Endothelial cell of hepatic sinusoid (primary cell): ENCODE results near the gene FOXA2.
"Not testable (repeated sequence)": the region's sequence is repeated elsewhere in the genome, so short reads cannot be mapped to it uniquely, and the experiment has no call there.

Experiments used
- in situ Hi-C: cut with HindIII; loops from 2 replicates; pipeline ENCODE4 v1.10.0; 2017; ENCODE audit warnings: low sequenced_read_pairs

FOXA2 gene

DNA sequence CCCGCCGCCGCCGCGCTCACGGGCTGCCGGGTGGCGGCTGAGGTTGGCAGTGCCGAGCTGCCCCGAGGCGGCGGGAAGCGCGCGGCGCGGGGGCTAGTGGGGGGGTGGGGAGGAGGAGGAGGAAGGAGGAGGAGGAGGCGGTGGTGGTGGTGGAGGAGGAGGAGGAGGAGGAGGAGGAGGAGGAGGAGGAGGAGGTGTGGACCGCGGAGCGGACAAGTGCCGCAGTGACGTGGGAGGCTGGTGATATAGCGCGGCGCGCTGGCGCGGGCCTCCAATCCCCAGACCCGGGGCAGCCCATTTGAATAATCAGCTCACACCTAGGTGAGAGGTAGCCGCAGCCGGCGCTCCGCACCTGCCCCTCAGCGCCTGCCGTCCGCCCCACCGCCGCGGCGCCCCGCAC, at the start of gene FOXA2:
Gene FOXA2, minus strand, starts transcription at position 51 of the 400 bp plus-strand sequence. CDS start 294 bp downstream, outside the sequence.
- in situ Hi-C loops: no loop called here

DNA sequence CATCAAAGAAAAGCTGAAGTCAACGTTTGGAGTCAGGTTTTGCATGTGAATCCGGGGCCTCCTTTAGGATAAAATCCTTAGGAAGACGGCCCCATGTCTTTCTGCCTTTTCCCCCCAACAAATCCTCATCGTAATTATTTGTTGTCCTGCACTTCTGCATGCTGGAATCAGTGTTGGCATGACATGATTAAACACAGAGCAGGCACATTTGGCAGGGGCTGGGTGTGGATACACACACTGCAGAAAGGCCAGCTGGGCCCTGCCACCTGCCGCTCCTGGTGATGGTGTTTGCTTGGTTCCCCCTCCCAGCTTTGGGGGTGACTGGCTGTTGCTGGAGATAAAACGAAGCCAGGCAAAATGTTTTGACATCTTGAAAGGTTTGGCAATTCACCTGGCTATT, 46.3 kb upstream of the FOXA2 start:
- in situ Hi-C loops: loop anchor here (5.0 kb wide), 2 partner anchors 42 to 58 kb away; no protein-coding TSS in a partner anchor

DNA sequence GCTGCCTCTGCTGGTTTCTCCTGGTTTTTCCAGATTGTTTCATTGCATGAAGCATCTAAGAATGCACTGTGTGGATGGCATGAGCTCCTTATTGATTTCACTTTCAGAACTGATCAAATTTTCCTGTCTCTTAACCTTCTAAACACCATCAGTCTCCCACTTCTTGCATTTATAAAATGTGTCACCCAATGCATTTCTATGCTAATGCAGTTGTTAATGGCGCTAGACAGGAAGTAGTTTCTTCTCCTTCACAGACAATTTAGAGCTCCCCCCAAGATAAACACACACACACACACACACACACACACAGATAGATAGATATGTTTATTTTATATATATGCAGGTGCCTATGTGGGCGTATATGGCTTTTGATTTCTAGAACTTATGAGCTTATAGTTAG, 45.6 kb upstream of the FOXA2 start:
- in situ Hi-C loops: loop anchor here (5.0 kb wide), 2 partner anchors 42 to 58 kb away; no protein-coding TSS in a partner anchor

DNA sequence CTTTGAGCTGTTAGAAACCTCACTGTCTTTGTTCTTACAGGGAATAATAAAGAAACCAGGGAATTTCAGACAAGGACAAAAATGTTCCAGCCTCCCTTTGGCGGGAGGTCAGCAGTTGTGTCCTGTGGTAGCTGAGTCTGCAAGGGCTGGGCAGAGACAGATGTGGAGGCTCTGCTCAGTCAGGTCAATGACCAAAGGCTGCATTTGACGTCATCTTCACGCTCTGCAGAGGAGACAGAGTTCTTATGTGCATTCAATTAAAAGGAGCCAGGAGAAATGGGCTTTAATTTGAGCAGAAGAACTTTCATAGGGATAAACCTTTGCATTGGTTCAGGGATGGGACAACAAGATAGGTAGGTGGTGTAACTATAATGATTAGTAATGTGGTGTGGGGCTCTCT, 45.1 kb upstream of the FOXA2 start:
- in situ Hi-C loops: no loop called here

DNA sequence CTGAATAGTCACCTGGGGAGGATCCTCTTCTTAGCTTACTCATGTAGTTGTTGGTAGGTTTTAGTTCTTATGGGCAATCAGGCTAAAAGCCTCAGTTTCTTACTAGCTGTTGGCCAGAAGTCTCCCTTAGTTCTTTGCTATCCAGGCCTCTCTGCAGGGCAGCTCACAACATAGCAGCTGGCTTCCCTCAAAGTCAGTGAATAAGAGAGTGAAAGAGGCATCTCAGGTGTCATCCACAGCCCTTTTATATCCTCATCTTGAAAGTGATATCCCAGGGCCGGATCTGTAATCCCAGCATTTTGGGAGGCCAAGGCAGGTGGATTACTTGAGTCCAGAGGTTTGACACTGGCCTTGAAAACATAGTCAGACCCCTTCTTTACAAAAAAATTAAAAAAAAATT, 42.1 kb upstream of the FOXA2 start:
- in situ Hi-C loops: no loop called here

DNA sequence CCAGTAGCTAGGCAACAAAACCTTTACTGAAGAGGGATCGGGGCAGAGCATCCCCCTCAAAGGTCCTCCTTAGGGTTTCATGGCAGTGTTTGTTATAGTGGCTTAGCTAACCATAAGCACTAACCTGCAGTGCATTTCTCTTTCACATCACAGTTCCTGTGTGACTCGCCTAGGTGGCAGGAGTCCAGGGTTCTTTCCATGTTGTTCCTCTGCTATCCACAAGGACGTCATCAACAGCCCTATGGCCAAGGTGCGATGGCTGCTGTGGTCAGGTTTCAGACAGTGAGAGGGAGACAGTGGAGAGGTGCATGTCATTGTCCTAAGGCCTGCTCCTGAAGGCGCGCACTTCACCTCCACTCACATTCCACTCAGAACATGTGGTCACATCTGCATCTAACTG, 38.8 kb upstream of the FOXA2 start:
- in situ Hi-C loops: no loop called here

DNA sequence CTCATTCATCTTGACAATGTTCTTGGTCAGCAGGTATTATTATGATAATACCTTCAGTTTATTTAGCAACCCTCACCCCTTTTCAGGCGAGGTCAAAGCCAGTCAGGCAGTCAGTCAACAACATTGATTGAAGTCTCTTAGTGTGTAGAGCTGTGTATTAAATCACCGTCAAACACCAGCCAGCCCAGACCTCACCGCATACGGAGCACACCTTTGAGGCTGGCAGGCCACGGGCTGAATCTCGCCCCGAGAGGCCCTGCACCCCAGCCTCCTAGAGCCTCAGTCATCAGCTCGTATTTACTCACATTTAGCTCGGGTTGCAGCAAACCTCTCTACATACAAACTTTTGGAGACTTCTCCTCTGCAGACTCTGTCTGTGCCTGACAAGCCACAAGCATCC, 36.0 kb upstream of the FOXA2 start:
- in situ Hi-C loops: no loop called here

DNA sequence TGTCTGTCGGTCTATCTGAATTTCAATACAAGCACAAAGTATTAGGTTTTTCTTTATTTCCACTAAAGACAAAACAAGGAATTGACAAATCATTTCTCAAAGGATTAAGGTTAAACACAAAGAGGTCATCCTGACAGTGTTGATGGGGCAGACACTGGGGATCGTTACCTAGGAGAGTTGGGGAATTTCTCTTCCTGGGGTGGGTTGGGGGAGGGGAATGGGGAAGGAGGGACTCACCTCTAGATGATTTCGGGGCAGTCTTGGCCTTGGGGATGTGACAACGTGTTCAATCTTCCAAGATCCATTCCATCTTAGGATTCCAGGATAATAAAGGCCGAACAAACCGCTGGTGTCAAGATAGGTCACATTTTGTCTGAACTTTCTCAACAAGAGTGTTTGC, 35.4 kb upstream of the FOXA2 start:
- in situ Hi-C loops: no loop called here

DNA sequence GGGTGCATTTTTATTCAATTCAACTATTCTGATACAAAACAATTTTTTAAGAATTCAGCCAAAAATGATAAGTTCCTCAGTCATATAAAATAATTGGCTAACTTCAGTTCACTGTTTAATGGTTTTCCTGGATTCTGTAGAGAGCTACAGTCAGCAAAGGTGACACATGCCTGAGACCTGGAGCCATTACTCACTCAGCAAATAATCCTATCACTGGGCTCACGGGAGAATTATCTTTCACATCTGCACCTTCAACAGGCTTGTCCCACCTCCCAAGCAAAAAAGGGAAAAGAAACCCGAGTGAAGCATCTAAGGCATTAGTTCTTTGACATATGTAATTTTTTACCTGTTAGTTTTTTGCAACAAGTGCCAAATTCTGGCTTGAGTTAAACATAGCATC, 34.9 kb upstream of the FOXA2 start:
- in situ Hi-C loops: no loop called here

DNA sequence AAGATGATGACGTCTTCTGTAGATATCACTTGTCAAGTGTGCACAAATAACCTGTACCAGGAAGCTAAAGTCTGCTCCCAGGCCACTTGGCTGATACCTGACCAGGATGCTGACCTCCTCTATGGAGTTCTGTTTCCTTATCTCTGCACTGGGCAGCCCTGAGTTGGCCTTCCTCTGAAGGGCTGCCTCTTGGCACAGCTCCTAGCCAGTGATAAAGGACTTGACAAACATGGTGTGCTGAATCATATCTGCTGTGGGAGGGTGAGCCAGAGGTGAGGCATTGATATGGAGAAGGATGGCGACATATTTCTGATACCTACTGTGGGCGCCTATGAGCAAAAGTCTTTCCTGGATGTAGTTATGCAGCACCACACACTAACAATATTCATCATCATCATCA, 32.8 kb upstream of the FOXA2 start:
- in situ Hi-C loops: no loop called here

DNA sequence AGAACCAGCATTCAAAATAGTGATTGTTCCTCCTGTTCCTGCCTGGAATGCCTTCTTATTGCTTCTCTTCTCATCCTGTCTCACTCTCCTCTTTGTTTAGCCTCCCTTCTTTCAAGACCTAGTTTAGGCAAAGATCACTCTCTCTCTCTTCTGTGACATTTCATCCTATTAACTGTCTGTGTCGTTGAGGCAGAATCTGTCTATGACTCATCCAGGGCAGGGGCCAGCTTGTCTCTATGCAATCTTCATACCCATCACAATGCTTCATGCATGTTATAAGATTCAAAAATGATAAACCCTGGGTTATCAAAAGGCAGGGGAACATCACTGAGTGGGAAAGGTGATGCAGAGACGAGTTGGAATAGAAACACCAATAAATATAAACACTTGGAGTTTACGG, 32.2 kb upstream of the FOXA2 start:
- in situ Hi-C loops: no loop called here

DNA sequence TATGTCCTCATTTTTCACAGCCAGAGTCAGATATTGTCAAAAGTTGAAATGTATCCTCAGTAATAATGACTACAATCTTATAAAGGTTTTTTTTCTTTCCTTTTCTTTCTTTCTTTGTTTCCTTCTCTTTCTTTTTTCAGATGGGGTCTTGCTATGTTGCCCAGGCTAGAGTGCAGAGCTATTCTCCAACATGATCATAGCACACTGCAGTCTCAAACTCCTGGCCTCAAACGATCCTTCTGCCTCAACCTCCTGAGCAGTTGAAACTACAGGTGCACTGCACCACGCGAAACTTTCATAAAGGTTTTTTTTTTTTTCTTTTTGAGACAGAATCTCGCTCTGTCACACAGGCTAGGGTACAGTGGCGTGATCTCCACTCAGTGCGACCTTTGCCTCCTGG, 31.1 kb upstream of the FOXA2 start:
- in situ Hi-C loops: no loop called here

DNA sequence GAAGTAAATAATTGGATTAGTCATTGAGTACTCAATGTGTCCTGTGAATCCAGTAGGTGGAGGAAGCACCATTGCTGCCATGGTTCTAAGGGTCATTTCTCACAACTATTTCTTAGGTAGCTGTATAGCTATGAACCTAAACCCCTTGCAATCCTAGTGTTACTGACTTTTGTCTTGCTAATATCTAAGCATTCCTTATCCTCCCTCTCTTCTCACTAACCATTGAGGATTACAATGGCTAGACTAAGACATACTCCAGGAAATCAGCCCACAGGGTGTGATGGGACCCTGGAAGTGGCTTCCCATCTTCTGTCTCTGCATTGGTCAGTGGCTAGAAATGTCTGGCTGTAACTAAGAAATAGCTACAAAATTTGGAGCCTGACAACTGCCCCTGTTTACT, 27.3 kb upstream of the FOXA2 start:
- in situ Hi-C loops: no loop called here

DNA sequence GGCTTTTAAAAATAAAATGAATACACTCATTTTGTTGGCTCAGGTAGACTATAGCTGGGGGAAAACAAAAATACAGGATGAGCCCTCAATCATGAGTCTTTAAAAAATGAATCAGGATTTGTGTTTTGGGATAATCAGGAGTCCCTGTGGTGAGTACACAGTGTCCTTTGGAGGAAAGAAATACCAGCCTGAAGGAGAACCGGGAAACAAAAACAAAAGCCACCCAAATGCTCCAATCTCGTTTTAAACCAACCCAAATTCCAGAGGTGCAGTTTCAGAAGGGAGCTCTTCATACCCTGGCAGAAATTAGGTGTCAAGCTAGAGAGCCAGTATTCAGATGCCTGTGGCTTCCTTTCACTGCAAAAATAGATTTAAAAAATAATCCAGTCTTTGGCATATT, 23.3 kb upstream of the FOXA2 start:
- in situ Hi-C loops: no loop called here

DNA sequence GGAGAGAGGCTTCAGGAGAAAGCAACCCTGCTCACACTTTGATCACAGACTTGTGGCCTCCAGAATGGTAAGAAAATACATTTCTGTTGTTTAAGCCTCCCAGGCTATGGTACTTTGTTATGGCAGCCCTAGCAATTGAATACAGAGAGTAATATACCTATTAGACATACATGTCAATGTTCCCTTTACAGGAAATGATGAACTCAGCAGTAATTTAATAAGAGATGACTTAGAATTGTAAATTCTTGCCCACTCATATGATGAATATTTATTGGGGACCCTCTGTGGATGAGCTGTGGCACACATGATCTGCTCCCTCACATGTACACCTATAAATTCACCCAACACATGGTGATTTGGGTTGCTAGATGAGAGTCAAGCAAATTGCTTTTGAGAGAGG, 20.4 kb upstream of the FOXA2 start:
- in situ Hi-C loops: no loop called here

DNA sequence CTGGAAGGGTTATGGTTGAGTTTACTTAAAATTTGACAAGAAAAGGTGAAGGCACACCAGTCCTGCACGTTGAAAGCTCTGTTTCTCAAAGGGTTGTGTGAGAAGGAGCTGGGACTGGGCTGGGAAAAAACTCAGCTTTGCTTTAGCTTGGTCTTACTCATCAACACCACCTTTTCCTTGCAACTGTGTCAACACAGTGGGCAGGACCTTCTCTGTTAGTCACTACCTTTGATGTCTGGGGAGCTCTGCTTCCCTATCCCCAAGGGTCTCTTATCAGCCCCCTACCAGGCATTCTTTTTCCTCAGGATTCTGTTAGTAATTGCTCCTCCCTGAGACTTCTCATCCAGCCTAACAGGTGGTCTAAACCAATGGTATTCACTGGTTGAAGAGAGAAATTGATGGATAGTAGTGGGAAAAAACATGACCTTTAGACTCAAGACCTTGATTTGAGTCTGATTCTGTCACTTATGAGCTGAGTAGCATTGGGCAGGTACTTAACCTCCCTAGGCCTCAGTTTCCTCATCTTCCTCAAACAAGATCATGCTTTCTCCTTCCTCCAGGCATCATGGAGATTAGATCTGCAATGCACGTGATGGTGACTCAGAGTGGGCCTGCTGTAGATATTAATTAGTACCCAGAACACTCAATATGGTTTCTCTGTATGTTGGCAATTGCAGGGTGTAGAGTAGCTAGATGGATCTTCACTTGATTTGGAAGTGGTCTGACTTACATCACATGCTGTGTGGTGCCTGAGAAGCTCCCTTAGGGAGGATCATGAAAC, 17.2 kb upstream of the FOXA2 start:
- in situ Hi-C loops: no loop called here

DNA sequence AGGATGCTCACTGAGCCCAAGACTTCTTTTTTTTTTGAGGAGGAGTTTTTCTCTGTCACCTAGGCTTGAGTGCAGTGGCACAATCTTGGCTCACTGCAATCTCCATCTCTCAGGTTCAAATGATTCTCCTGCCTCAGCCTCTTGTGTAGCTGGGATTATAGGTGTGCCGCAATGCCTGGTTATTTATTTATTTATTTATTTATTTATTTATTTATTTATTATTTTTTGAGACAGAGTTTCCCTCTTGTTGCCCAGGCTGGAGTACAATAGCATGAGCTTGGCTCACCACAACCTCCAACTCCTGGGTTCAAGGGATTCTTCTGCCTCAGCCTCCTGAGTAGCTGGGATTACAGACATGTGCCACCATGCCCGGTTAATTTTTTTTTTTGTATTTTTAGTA, 14.9 kb upstream of the FOXA2 start:
- in situ Hi-C loops: not testable (repeated sequence)

DNA sequence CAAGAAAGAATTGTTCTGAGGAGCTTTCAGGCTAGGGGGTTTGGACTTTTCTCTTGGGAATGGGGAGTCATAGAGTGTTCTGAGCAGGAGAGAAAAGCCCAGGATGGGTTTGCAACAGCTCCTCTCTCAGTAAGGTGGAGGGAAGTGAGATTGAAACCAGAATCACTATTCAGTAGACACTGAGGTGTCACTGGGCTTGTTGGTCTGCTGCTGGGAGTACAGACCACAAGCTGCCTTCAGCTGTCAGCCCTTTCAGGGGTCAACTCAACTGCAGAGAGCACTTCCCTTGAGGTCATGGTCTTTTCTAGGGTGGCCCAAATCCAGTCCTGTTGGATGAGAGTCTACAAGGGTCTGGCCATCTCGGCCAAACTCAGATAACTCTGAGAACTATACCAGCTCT, 12.9 kb upstream of the FOXA2 start:
- in situ Hi-C loops: no loop called here

DNA sequence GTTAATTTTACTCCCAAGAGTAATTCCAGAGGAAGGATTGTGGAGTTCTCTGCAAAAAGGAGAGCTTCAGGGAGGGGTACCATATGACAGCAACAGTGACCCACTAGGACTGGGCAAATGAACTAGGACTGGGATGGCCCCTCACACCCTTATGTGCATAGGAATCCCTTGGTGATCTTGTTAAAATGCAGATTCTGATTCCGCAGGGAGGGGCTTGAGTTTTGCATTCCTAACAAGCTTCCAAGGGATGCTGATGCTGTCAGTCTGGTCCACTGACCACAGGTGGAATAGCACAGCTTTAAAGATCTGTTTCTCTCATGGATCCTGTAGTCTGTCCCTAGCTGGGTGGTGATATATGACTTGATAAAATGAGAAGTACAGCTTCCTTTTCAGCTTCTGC, 6.3 kb upstream of the FOXA2 start:
- in situ Hi-C loops: no loop called here

DNA sequence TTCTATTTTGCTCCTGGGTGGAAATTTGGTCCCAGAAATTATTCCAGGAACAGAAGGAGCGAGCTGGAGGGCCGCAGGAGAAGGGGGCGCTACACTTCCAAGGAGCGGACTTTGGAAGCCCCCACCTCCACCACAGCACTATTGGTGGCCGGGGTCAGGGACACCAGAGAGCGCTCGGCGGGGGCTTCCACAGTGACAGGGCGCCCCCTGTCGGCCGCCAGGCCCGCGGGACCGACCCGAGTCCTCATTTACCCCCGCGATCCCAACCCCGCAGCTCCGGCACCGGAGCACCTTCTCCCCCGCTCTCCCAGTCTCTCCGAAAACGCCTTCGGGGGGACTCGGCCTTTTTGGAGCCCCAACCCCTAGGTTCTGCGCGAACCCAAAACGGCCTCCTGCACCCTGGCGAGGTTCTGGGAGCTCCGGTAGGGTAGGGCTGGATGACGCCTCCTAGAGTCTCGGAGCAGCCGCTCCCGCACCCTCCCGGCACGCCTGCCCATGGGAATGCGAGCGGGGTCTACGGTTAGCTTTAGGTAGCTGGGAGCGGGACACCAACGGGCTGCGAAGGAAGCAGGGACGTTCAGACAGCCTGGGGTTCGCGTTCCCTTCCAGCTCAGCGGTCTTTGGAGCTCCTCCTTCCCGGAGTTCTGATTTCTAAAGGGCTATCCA, 2.4 kb upstream of the FOXA2 start:
- in situ Hi-C loops: loop anchor here (5.0 kb wide), 1 partner anchor 239 kb away; no protein-coding TSS in a partner anchor

DNA sequence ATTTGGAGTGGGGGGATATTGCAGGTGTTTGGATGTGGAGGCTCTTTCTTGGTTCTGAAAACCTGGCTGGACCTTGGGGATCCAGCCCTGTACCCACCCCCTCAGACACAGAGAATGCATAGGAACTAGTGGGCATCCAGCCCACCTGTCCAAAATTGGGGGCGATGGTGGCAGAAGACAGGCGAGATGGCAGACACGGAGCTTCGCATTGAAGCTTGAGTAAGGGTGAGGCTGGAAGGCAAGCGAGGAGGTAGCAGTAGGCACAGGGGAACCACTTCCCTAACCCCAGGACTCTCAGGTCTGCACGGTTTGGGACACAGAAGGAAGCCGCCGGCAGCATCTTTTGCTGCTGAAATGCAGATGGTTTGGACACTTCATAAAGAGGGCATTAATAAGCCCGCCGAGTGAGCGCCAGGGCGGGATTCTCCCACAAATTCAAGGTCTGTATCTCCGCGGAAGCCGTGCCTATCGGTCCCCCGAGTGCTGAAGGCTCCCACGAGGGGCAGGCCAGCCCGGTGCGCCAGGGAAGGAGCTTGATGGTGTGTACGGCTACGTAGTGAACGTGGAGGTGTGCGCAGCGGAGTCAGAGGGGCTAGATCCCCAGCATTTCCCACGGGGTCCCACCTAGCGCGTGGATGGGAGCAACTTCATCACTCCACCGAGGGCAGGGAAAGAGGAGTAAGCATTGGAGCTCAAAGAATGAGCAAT, 1.6 kb upstream of the FOXA2 start:
- in situ Hi-C loops: loop anchor here (5.0 kb wide), 1 partner anchor 239 kb away; no protein-coding TSS in a partner anchor
